GM18873 (cell line): Measurements from ENCODE around the gene PCDHB15.
"Not testable (repeated sequence)": the region's sequence is repeated elsewhere in the genome, so short reads cannot be mapped to it uniquely, and the experiment has no call there.

Experiments used
- ATAC-seq: cut with Tn5 transposase; IDR thresholded peaks from one replicate; pipeline ENCODE4 v1.9.1; 2021; ENCODE audit warnings: mild to moderate bottlenecking, moderate library complexity, moderate number of reproducible peaks; ENCODE audit not compliant: unreplicated experiment, low FRiP score

PCDHB15 gene

GRCh38 chr5:141245250-141245717 lies at the start of gene PCDHB15:
Gene PCDHB15, plus strand, starts transcription at chr5:141245395. Its CDS starts 184 bp downstream, at chr5:141245579.
- no peak for ATAC-seq

- no peak for ATAC-seq
Measured at GRCh38 chr5:141196363-141196762, 48.8 kb upstream of the PCDHB15 start.

- no peak for ATAC-seq
Measured at GRCh38 chr5:141199359-141200235, 45.6 kb upstream of the PCDHB15 start, which contains the start of gene PCDHB11. Gene PCDHB11, plus strand, starts transcription at chr5:141199627. Its CDS starts 148 bp downstream, at chr5:141199775.

GRCh38 chr5:141201126-141201525 lies 44.1 kb upstream of the PCDHB15 start:
- ATAC-seq = not testable (repeated sequence)

GRCh38 chr5:141201646-141202045 lies 43.5 kb upstream of the PCDHB15 start:
- not testable (repeated sequence) for ATAC-seq

GRCh38 chr5:141208478-141208877 lies 36.7 kb upstream of the PCDHB15 start, which contains the start of gene PCDHB12:
Gene PCDHB12, plus strand, starts transcription at chr5:141208719. Its CDS starts 189 bp downstream, at chr5:141208908.
- no peak for ATAC-seq

GRCh38 chr5:141210281-141210680 lies 34.9 kb upstream of the PCDHB15 start:
- ATAC-seq = not testable (repeated sequence)

GRCh38 chr5:141210849-141211248 lies 34.3 kb upstream of the PCDHB15 start:
- not testable (repeated sequence) for ATAC-seq

GRCh38 chr5:141213656-141214339 lies 31.4 kb upstream of the PCDHB15 start, which contains the start of gene PCDHB13:
Gene PCDHB13, plus strand, starts transcription at chr5:141213919. Its CDS starts 205 bp downstream, at chr5:141214124.
- not testable (repeated sequence) for ATAC-seq

GRCh38 chr5:141214583-141214982 lies 30.6 kb upstream of the PCDHB15 start:
- not testable (repeated sequence) for ATAC-seq

GRCh38 chr5:141215504-141215903 lies 29.7 kb upstream of the PCDHB15 start:
- not testable (repeated sequence) for ATAC-seq

GRCh38 chr5:141216035-141216434 lies 29.2 kb upstream of the PCDHB15 start:
- ATAC-seq = not testable (repeated sequence)

GRCh38 chr5:141223112-141223783 lies 21.9 kb upstream of the PCDHB15 start, which contains the start of gene PCDHB14:
Gene PCDHB14, plus strand, starts transcription at chr5:141223343. Its CDS starts 163 bp downstream, at chr5:141223506.
- ATAC-seq = no peak

GRCh38 chr5:141224844-141225243 lies 20.4 kb upstream of the PCDHB15 start:
- not testable (repeated sequence) for ATAC-seq

GRCh38 chr5:141225421-141225820 lies 19.8 kb upstream of the PCDHB15 start:
- ATAC-seq = not testable (repeated sequence)

- no peak for ATAC-seq
Measured at GRCh38 chr5:141234109-141234667, 11.0 kb upstream of the PCDHB15 start.

GRCh38 chr5:141235922-141236321 lies 9.3 kb upstream of the PCDHB15 start:
- ATAC-seq = not testable (repeated sequence)

- ATAC-seq = no peak
Measured at GRCh38 chr5:141236516-141237313, 8.5 kb upstream of the PCDHB15 start.

GRCh38 chr5:141241496-141241895 lies 3.7 kb upstream of the PCDHB15 start:
- ATAC-seq = no peak
